ENCODE measurements around the gene EYA2. TPM values are rescaled to one million over a fixed set of nuclear protein-coding genes. Genes with fewer than 3 reads are reported as not detected.

EYA2 gene
- total and polyA plus RNA-seq, 11 donors: 0.30 to 4.2 (median 0.70) TPM

DNA sequence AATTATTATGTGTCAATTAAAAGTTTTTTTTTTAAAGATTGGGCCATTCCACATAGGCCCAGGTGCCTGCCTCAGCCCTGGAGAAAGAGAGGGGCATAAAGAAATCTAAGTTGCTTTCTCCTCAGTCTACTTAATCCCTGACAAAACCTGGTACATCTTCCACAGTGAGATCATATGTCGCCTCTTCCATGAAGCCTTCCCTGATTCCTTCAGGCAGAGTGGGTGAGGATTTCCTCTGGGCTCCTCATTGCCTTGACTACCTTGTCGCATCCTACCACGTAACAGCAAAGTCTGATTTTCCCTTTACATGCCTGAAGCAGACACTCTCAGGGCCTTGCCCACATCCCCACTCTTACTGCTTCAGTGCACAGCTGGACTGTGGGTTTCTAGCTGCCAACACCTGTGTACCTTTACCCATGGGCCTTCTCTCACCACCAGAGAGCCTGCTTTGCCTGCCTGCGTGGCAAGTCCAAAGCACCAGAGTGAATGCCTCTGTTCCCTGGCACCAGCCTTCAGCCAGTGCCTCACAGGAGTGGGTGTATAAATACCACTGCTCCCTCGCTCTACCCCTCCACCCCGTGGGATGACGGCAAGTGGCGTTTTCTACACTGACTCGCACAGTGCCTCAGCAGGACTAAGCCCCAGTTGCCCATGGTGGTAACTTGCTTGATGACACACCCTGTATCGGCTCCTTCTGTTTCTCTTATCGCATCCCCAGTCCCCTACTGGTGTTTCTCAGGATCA is 68.0 kb downstream of the EYA2 start:
- peaks cover 0 to 8% (median 0%) of the 10 kb centered on the region in 9 donors for H3K27me3 ChIP-seq

DNA sequence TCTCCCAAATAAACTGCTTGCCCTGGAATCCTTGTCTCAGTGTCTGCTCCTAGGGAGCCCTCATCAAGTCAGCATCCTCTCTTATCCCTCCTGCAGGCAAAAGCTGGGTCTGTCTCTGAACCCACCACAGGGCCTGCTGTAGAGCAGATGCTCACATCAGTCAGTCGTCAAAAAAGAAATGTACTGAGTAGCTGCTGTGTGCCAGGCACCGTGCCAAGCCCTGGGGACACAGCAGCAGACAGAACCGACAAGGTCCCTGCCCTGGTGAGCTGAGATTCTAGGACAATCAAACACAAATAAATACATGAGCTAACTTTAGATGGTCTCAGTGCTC is 68.5 kb downstream of the EYA2 start:
- ATAC-seq (no peak), DNase-seq (no peak)
- Histone ChIP-seq H3K4me1 (no peaks in the 10 kb centered on the region), H3K4me3 (no peak overlapping the region), H3K27me3 (peaks cover 0 to 8% (median 0%) of the 10 kb centered on the region in 9 donors), H3K27ac (no peak overlapping the region), H3K36me3 (no peaks in the 10 kb centered on the region), H3K9me3 (no peaks in the 10 kb centered on the region)
- TF ChIP-seq POLR2A (IDR thresholded peaks at IDR 0.05): no peak
- TF ChIP-seq, protein P1, sequence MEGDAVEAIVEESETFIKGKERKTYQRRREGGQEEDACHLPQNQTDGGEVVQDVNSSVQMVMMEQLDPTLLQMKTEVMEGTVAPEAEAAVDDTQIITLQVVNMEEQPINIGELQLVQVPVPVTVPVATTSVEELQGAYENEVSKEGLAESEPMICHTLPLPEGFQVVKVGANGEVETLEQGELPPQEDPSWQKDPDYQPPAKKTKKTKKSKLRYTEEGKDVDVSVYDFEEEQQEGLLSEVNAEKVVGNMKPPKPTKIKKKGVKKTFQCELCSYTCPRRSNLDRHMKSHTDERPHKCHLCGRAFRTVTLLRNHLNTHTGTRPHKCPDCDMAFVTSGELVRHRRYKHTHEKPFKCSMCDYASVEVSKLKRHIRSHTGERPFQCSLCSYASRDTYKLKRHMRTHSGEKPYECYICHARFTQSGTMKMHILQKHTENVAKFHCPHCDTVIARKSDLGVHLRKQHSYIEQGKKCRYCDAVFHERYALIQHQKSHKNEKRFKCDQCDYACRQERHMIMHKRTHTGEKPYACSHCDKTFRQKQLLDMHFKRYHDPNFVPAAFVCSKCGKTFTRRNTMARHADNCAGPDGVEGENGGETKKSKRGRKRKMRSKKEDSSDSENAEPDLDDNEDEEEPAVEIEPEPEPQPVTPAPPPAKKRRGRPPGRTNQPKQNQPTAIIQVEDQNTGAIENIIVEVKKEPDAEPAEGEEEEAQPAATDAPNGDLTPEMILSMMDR (IDR thresholded peaks at IDR 0.05): no peak
- 42 to 57% (median 52%) methylated on average over 3 of the region's 3 CpGs for WGBS, 4 donors
- intact Hi-C loops (cut with DNase I): no loop called here

More for the DNA sequence above, 68.0 kb downstream of the EYA2 start:
- no peaks in the 10 kb centered on the region for H3K4me1 ChIP-seq
- intact Hi-C loops (cut with DNase I): no loop called here
- ATAC-seq (no peak), DNase-seq (no peak)
- WGBS, 4 donors: 70 to 85% (median 74%) methylated on average over 11 of the region's 11 CpGs
- no peak overlapping the region for H3K4me3 ChIP-seq
- no peak overlapping the region for H3K27ac ChIP-seq
- H3K9me3 ChIP-seq: no peaks in the 10 kb centered on the region
- no peaks in the 10 kb centered on the region for H3K36me3 ChIP-seq
- TF ChIP-seq, protein P1 (IDR thresholded peaks at IDR 0.05): no peak
- TF ChIP-seq POLR2A (IDR thresholded peaks at IDR 0.05): no peak

DNA sequence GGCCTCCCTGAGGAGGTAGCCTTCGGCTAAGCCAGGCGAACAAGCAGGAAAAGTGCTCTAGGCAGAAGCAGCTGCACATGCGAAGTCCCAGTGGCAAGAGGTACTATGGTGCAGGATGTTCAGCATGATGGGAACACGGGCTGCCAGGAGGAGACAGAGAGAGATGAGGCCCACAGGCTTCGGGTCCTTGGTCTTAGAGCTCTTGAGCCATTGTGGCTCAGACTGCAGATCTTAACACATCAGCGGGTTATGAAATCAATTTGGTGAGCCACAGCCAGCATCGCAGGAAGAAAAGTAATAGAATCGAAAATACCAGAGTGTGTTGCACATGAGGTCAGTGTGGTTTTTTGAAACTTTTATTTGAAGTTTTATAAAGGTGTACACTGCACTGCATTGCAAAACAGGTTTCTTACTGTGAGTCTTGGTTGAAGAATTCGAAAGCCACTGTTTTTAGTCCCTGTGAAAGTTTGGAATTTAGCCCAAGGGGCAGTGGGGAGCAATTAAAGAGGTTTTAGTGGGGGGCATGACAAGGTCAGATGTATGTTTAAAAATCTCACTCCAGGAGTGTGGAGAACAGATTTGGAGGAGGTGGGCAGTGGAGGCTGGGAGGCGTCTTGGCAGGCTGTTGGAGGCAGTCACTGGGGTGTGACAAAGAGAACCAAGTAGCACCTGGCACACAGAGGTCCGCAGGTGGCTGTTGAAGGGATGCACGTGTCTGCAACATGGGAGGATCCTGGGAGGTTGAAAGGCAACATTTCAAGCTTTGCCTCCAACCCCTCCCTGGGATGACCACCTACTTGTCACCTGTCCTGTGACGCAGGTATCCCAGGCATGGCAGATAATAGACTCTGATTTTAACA is 69.3 kb downstream of the EYA2 start:
- WGBS, 4 donors: 83 to 87% (median 83%) methylated on average over 13 of the region's 13 CpGs
- no peak for DNase-seq
- intact Hi-C loops (cut with DNase I): no loop called here
- Histone ChIP-seq H3K4me1 (no peaks in the 10 kb centered on the region), H3K36me3 (no peaks in the 10 kb centered on the region), H3K27me3 (peaks cover 0 to 7% (median 0%) of the 10 kb centered on the region in 9 donors), H3K27ac (no peak overlapping the region), H3K9me3 (no peaks in the 10 kb centered on the region), H3K4me3 (no peak overlapping the region)
- no peak for TF ChIP-seq POLR2A (IDR thresholded peaks at IDR 0.05)
- TF ChIP-seq, protein P1 (IDR thresholded peaks at IDR 0.05): no peak
- ATAC-seq: no peak

All from heart left ventricle (tissue), 16 donors.